ENCODE measurements around the gene KAT6B.

Gene KAT6B

DNA sequence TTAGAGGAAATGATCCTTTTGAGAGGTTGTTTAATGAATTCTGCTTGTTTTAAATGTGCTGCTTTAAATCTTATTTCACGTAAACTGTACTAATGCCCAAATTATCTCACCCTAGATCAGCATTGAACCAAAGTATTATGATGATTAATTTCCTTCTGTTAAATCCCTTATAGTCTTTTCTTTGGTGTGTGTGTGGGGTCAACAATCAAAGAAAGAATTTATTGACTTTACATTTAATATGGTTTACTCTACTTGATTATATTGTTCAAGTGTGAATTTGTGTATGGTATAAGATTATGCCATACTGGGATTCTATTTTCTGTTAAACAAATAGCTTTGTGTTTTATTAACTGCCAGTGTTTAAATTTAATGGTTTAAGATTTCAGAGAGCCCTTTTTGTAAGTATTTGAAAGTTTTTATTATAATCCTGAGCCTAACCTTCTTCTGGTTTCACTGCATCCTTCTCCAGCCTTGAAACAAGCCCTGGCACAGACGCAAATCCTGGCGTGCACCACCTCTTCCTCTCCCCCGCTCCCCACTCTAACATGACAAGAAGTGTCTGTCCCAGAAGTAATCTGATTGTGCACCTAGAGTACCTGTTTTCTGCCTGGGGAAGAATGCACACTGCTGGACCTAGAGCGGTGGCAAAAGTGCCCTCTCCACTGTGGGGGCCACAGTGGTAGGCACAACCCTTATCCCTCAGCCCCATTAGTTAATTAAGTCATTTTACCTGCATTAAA, 70.6 kb downstream of the KAT6B start:
- TF ChIP-seq, protein P1, sequence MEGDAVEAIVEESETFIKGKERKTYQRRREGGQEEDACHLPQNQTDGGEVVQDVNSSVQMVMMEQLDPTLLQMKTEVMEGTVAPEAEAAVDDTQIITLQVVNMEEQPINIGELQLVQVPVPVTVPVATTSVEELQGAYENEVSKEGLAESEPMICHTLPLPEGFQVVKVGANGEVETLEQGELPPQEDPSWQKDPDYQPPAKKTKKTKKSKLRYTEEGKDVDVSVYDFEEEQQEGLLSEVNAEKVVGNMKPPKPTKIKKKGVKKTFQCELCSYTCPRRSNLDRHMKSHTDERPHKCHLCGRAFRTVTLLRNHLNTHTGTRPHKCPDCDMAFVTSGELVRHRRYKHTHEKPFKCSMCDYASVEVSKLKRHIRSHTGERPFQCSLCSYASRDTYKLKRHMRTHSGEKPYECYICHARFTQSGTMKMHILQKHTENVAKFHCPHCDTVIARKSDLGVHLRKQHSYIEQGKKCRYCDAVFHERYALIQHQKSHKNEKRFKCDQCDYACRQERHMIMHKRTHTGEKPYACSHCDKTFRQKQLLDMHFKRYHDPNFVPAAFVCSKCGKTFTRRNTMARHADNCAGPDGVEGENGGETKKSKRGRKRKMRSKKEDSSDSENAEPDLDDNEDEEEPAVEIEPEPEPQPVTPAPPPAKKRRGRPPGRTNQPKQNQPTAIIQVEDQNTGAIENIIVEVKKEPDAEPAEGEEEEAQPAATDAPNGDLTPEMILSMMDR (IDR thresholded peaks at IDR 0.05) = no peak
- Mint-ChIP-seq H3K4me1 (peaks cover 29% of the 10 kb centered on the region), H3K36me3 (ENCODE audit: low read depth) (peaks cover 13% of the 10 kb centered on the region), H3K27ac (peak overlapping the region; percentile 46), H3K27me3 (ENCODE audit: low read depth, poor library complexity) (no peaks in the 10 kb centered on the region), H3K9me3 (no peaks in the 10 kb centered on the region), H3K4me3 (no peak overlapping the region)
- DNase-seq = no peak

DNA sequence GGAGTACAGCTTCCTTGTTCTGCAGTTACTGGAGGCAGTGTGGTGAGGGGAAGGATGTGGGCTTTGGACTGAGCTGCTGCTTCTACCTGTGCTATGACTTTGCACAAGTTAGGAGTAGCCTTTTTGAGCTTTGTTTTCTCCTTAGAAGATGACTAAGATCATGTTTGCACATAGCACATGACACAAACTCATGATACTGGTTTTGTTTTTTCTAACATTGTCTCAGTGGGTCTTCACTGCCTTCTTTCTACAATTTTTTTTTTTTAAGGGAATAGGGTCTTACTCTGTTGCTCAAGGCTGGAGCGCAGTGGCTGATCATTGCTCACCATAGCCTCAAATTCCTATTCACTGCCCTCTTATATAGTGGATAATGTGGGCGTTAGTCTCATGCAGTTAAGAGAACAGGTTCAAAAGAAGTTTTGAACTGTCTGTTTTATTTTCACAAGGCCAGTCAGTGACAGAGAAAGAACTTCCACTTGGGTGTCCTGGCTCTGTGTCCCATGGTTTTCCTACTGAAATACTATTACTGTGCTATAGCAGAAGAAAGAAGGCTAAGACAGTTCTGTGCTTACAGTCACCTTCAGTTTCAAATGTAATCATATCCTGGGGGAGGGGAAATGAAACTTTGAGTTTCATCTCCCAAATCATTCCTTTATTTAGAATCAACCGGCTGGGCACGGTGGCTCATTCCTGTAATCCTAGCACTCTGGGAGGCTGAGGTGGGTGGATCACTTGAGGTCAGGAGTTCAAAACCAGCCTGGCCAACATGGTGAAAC, 72.0 kb downstream of the KAT6B start:
- Mint-ChIP-seq H3K27ac (peak overlapping the region; percentile 67), H3K36me3 (ENCODE audit: low read depth) (peaks cover 13% of the 10 kb centered on the region), H3K27me3 (ENCODE audit: low read depth, poor library complexity) (no peaks in the 10 kb centered on the region), H3K9me3 (no peaks in the 10 kb centered on the region), H3K4me3 (no peak overlapping the region), H3K4me1 (peaks cover 33% of the 10 kb centered on the region)
- no peak for DNase-seq
- TF ChIP-seq, protein P1 (IDR thresholded peaks at IDR 0.05) = no peak

DNA sequence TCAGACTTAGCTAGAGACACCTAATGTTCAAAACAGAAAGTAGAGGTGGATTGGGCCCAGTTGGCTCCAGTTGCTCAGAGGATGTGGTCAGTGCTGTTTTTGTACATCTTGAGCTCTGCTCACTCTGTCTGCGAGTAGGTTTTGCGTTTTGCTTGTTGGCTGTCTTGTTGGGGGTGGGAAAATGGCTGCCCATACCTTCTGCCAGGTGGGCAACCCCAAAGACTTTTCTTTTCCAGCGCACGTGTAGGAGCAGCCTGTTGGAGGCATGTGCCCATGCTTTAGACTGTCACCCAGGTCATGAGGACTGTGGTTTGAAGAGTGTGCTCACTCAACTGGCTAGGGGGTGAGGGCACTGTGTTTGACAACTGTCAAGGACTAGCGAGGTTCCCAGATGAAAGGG, 73.9 kb downstream of the KAT6B start:
- Mint-ChIP-seq H3K27ac (no peak overlapping the region), H3K36me3 (ENCODE audit: low read depth) (peaks cover 3% of the 10 kb centered on the region), H3K27me3 (ENCODE audit: low read depth, poor library complexity) (no peaks in the 10 kb centered on the region), H3K4me3 (no peak overlapping the region), H3K4me1 (peaks cover 33% of the 10 kb centered on the region), H3K9me3 (no peaks in the 10 kb centered on the region)
- TF ChIP-seq, protein P1 (IDR thresholded peaks at IDR 0.05) = no peak
- no peak for DNase-seq

DNA sequence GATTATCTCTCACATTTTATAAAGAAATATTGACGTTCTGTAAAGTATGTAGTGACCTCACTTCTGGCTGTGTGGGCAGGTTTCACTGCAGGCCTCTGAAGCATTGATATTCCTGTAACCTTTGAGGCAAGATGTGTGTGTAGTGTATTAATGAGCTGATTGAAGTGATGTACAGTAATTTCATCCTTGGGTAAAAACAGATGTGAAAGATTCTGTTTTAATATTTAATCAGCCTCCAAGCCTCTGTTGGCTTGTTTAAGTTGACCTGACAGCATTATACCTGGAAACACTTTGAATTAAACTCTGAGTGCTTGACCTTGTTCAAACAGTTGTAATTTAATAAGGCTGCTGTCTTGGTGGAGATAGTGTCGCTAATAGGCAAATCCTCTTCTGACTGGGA, 74.9 kb downstream of the KAT6B start:
- TF ChIP-seq, protein P1 (IDR thresholded peaks at IDR 0.05) = no peak
- peaks cover 35% of the 10 kb centered on the region for H3K4me1 Mint-ChIP-seq

DNA sequence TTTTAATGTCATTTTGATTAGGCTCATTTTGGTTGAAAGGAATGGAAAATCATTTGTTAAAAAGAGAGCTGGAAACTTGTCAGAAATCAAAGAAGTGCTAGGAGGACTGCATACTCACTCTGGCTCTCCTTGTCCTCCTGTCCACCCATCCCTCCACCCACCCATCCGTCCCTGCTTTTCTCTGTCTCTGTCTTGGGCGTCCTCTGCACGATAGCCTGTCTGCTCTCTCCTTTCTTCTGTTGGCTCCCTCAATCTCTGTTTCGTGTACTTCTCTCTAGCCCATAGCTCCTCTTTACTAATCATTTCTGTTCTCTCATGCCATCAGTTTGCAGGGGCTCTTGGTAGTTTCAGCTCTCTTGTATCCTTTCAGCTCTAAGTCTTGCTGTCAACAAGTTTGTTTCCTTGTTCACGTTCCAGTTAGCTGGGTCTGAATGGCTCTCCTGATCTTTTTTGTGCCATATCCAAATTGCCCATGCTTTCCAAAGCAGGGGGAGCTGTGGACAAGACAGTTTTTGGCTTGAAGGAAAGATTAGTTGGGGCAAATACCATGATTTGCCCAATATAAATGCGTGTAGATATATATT, 75.6 kb downstream of the KAT6B start:
- Mint-ChIP-seq H3K9me3 (no peaks in the 10 kb centered on the region), H3K27ac (peak overlapping the region; percentile 57), H3K36me3 (ENCODE audit: low read depth) (peaks cover 3% of the 10 kb centered on the region), H3K4me3 (no peak overlapping the region), H3K4me1 (peaks cover 37% of the 10 kb centered on the region), H3K27me3 (ENCODE audit: low read depth, poor library complexity) (peaks cover 3% of the 10 kb centered on the region)
- TF ChIP-seq, protein P1 (IDR thresholded peaks at IDR 0.05) = no peak
- DNase-seq = no peak

More for the DNA sequence above, 74.9 kb downstream of the KAT6B start:
- peak overlapping the region; percentile 0 for H3K27ac Mint-ChIP-seq
- H3K4me3 Mint-ChIP-seq = no peak overlapping the region
- DNase-seq = no peak
- H3K27me3 Mint-ChIP-seq (ENCODE audit: low read depth, poor library complexity) = no peaks in the 10 kb centered on the region
- peaks cover 3% of the 10 kb centered on the region for H3K36me3 Mint-ChIP-seq (ENCODE audit: low read depth)
- no peaks in the 10 kb centered on the region for H3K9me3 Mint-ChIP-seq
